GM12878 (cell line): Measurements from ENCODE around the gene SRSF2. TPM values are rescaled to one million over a fixed set of nuclear protein-coding genes. Genes with fewer than 3 reads are reported as not detected.

ENCODE experiments used
- CBX3 ChIP-seq: fragments of 200-600 bp; sonication (generic); IDR thresholded peaks from 2 replicates; pipeline ENCODE4 v1.6.1; 2016; ENCODE audit warnings: low read depth, borderline replicate concordance
- MYB ChIP-seq: fragments of 150-350 bp; IDR thresholded peaks from 2 replicates; pipeline ENCODE4 v1.6.1; 2014; ENCODE audit warnings: mild to moderate bottlenecking, low read depth, low read length, borderline replicate concordance
- NBN ChIP-seq: fragments of 450-650 bp; IDR thresholded peaks from 2 replicates; pipeline ENCODE4 v1.6.1; 2016
- POLR2AphosphoS5 ChIP-seq: IDR thresholded peaks from 2 replicates; pipeline ENCODE4 v1.6.1; 2011; ENCODE audit warnings: mild to moderate bottlenecking, low read length, inconsistent platforms
- RCOR1 ChIP-seq: conservative IDR thresholded peaks from 2 replicates; pipeline ENCODE4 v1.6.1; 2012; ENCODE audit warnings: low read depth, low read length, improper control_type of control experiment
- SIX5 ChIP-seq: IDR thresholded peaks from 2 replicates; pipeline ENCODE4 v1.6.1; 2011; ENCODE audit warnings: mild to moderate bottlenecking, low read depth, low read length, moderate library complexity; ENCODE audit not compliant: severe bottlenecking
- SRF ChIP-seq, 2 experiments: IDR thresholded peaks; 2 replicates each; pipeline ENCODE4 v1.6.1; 2011; ENCODE audit warnings: low read depth in 2 of 2, low read length in 2 of 2, mild to moderate bottlenecking in 1 of 2, moderate library complexity in 1 of 2
- SUPT20H ChIP-seq: IDR thresholded peaks from 2 replicates; pipeline ENCODE4 v1.6.1; 2011; ENCODE audit warnings: low read depth, mild to moderate bottlenecking, low read length, moderate library complexity, borderline replicate concordance; ENCODE audit not compliant: control insufficient read depth
- YBX1 ChIP-seq: fragments of 450-650 bp; IDR thresholded peaks from 2 replicates; pipeline ENCODE4 v1.6.1; 2016; ENCODE audit warnings: antibody characterized with exemption
- YY1 ChIP-seq: IDR thresholded peaks from 2 replicates; pipeline ENCODE4 v1.6.1; 2011; ENCODE audit warnings: low read depth, mild to moderate bottlenecking, low read length
- ZNF384 ChIP-seq: IDR thresholded peaks from 2 replicates; pipeline ENCODE4 v1.6.1; 2012; ENCODE audit warnings: low read depth, mild to moderate bottlenecking, low read length, improper control_type of control experiment, borderline replicate concordance
- ZNF687 ChIP-seq: fragments of 450-650 bp; IDR thresholded peaks from 2 replicates; pipeline ENCODE4 v1.6.1; 2017; ENCODE audit warnings: mild to moderate bottlenecking, moderate library complexity
- polyA plus RNA-seq, 11 experiments: library from polyadenylated mRNA; depleted of rRNA in 4 of 11; unstranded in 6 of 11; stranded (reverse) in 5 of 11; fragments of >200 nt; fragmentation: Nextera tagmentation in 4 of 11; fragmentation: Illumina TruSeq in 1 of 11; extraction: Ambion mirVana in 4 of 11; extraction: Trizol in 1 of 11; gene quantifications; 1 replicate in 1 of 11; 2 replicates in 10 of 11; pipeline versions ENCODE4 v1.2.1 to v1.2.3, GENCODE V29; 2011 to 2016; ENCODE audit warnings: inconsistent platforms in 2 of 11, missing spikeins in 2 of 11, low read depth in 1 of 11
- total RNA-seq, 4 experiments: library from RNA; depleted of rRNA in 3 of 4; stranded (reverse); fragments of >200 nt in 3 of 4; fragmentation: Illumina TruSeq in 1 of 4; extraction: Trizol in 1 of 4; gene quantifications; 2 replicates each; pipeline versions ENCODE4 v1.2.1 to v1.2.3, GENCODE V29; 2013 to 2021
- TF ChIP-seq, protein P1 (sequence below): fragments of 450-650 bp; IDR thresholded peaks from 2 replicates; pipeline ENCODE4 v1.6.1; 2016; ENCODE audit warnings: mild to moderate bottlenecking
- TF ChIP-seq, protein P2 (sequence below): IDR thresholded peaks from 2 replicates; pipeline ENCODE4 v1.6.1; 2012; ENCODE audit warnings: low read depth, low read length, improper control_type of control experiment
- TF ChIP-seq, protein P3 (sequence below): fragments of 450-650 bp; formaldehyde crosslinking; IDR thresholded peaks from 2 replicates; pipeline ENCODE4 v1.5.0; 2022; ENCODE audit warnings: mild to moderate bottlenecking, missing genetic modification characterization
- TF ChIP-seq, protein P4 (sequence below): fragments of 450-650 bp; conservative IDR thresholded peaks from 2 replicates; pipeline ENCODE4 v1.6.1; 2017; ENCODE audit warnings: mild to moderate bottlenecking, moderate library complexity

Gene SRSF2
- total and polyA plus RNA-seq, 10 of the 15 experiments (the other 5 are each of a cell fraction or from before 2014, with no cell fraction given): 225 to 795 (median 410) TPM

DNA sequence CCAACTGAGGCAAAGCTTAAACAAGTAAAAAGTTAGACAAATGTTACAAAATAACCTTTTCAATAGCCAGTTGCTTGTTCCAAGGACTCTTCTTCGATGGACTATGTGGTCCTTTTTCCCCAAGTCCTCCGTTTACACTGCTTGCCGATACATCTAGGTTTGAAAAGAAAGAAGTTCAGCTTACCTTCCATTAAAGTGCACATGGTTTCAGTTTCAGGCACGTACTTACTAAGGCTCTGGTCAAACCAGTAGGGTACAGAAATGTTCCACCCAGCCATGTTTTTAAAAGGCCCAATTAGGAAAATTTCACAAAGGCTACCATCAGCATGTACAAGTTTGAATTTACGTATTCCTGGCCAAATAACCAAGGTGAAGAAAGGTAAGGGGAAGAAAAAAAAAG lies 2.1 kb downstream of the SRSF2 start (continued):
- TF ChIP-seq SUPT20H: no peak
- TF ChIP-seq YBX1: 0 out of 2 replicates have a peak, but pooled peaks have one; percentile 23
- TF ChIP-seq SRF (IDR thresholded peaks at IDR 0.05; ENCODE audit: low read depth in 2 of 2, low read length in 2 of 2): no peak
- peak; percentile 77 for TF ChIP-seq YY1
- TF ChIP-seq, protein P1, sequence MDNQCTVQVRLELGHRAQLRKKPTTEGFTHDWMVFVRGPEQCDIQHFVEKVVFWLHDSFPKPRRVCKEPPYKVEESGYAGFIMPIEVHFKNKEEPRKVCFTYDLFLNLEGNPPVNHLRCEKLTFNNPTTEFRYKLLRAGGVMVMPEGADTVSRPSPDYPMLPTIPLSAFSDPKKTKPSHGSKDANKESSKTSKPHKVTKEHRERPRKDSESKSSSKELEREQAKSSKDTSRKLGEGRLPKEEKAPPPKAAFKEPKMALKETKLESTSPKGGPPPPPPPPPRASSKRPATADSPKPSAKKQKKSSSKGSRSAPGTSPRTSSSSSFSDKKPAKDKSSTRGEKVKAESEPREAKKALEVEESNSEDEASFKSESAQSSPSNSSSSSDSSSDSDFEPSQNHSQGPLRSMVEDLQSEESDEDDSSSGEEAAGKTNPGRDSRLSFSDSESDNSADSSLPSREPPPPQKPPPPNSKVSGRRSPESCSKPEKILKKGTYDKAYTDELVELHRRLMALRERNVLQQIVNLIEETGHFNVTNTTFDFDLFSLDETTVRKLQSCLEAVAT: peak; percentile 71; the same call in 1 of the 2 replicates
- no peak for TF ChIP-seq CBX3
- TF ChIP-seq ZNF687: peak; percentile 51; the same call in 1 of the 2 replicates
- TF ChIP-seq MYB: no peak
- TF ChIP-seq NBN: peak; percentile 26; the same call in 1 of the 2 replicates
- TF ChIP-seq, protein P2, sequence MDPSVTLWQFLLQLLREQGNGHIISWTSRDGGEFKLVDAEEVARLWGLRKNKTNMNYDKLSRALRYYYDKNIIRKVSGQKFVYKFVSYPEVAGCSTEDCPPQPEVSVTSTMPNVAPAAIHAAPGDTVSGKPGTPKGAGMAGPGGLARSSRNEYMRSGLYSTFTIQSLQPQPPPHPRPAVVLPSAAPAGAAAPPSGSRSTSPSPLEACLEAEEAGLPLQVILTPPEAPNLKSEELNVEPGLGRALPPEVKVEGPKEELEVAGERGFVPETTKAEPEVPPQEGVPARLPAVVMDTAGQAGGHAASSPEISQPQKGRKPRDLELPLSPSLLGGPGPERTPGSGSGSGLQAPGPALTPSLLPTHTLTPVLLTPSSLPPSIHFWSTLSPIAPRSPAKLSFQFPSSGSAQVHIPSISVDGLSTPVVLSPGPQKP: 0 out of 2 replicates have a peak, but pooled peaks have one; percentile 42
- no peak for TF ChIP-seq ZNF384
- TF ChIP-seq RCOR1: no peak
- no peak for TF ChIP-seq SIX5
- TF ChIP-seq, protein P3, sequence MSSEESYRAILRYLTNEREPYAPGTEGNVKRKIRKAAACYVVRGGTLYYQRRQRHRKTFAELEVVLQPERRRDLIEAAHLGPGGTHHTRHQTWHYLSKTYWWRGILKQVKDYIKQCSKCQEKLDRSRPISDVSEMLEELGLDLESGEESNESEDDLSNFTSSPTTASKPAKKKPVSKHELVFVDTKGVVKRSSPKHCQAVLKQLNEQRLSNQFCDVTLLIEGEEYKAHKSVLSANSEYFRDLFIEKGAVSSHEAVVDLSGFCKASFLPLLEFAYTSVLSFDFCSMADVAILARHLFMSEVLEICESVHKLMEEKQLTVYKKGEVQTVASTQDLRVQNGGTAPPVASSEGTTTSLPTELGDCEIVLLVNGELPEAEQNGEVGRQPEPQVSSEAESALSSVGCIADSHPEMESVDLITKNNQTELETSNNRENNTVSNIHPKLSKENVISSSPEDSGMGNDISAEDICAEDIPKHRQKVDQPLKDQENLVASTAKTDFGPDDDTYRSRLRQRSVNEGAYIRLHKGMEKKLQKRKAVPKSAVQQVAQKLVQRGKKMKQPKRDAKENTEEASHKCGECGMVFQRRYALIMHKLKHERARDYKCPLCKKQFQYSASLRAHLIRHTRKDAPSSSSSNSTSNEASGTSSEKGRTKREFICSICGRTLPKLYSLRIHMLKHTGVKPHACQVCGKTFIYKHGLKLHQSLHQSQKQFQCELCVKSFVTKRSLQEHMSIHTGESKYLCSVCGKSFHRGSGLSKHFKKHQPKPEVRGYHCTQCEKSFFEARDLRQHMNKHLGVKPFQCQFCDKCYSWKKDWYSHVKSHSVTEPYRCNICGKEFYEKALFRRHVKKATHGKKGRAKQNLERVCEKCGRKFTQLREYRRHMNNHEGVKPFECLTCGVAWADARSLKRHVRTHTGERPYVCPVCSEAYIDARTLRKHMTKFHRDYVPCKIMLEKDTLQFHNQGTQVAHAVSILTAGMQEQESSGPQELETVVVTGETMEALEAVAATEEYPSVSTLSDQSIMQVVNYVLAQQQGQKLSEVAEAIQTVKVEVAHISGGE: no peak
- TF ChIP-seq, protein P4, sequence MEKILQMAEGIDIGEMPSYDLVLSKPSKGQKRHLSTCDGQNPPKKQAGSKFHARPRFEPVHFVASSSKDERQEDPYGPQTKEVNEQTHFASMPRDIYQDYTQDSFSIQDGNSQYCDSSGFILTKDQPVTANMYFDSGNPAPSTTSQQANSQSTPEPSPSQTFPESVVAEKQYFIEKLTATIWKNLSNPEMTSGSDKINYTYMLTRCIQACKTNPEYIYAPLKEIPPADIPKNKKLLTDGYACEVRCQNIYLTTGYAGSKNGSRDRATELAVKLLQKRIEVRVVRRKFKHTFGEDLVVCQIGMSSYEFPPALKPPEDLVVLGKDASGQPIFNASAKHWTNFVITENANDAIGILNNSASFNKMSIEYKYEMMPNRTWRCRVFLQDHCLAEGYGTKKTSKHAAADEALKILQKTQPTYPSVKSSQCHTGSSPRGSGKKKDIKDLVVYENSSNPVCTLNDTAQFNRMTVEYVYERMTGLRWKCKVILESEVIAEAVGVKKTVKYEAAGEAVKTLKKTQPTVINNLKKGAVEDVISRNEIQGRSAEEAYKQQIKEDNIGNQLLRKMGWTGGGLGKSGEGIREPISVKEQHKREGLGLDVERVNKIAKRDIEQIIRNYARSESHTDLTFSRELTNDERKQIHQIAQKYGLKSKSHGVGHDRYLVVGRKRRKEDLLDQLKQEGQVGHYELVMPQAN: peak; percentile 74; the same call in 1 of the 2 replicates
- TF ChIP-seq POLR2AphosphoS5: 0 out of 2 replicates have a peak, but pooled peaks have one; percentile 5
